Gastrocnemius medialis (tissue), 4 donors: Measurements from ENCODE around the gene SETD3. TPM values are rescaled to one million over a fixed set of nuclear protein-coding genes. Genes with fewer than 3 reads are reported as not detected.
A peak's percentile ranks its signal among the peaks of the same experiment; 100 is the strongest.

ENCODE experiments used
- ATAC-seq, 2 donors: fragments of 150-250 bp; one replicate each; pipeline ENCODE4 v1.9.1; 2016
- DNase-seq, 2 donors: peaks; one replicate each; pipeline ENCODE4 v3.0.0-alpha.2; 2019
- H3K27ac ChIP-seq, 4 donors: fragments of 200-600 bp; sonication (generic); 1 replicate in 1 of 4; 2 replicates in 3 of 4; pipeline ENCODE4 v1.5.1; 2016 to 2018; ENCODE audit warnings: mild to moderate bottlenecking in 2 of 4, moderate library complexity in 1 of 4
- H3K27me3 ChIP-seq, 3 donors: fragments of 200-600 bp; sonication (generic) in 2 of 3; 1 replicate in 1 of 3; 2 replicates in 2 of 3; pipeline versions ENCODE4 v1.5.1 to v1.6.0; 2016 to 2019; ENCODE audit warnings: mild to moderate bottlenecking in 1 of 3, moderate library complexity in 1 of 3
- H3K36me3 ChIP-seq, 2 donors: fragments of 200-600 bp; sonication (generic) in 1 of 2; one replicate each; pipeline ENCODE4 v1.5.1; 2017 to 2018
- H3K4me1 ChIP-seq, 2 donors: fragments of 200-600 bp; sonication (generic) in 1 of 2; one replicate each; pipeline ENCODE4 v1.5.1; 2016 to 2017; ENCODE audit warnings: mild to moderate bottlenecking in 2 of 2
- H3K4me3 ChIP-seq, 4 donors: fragments of 200-600 bp; sonication (generic) in 3 of 4; 1 replicate in 1 of 4; 2 replicates in 3 of 4; pipeline ENCODE4 v1.5.1; 2016 to 2019; ENCODE audit warnings: mild to moderate bottlenecking in 2 of 4
- H3K9me3 ChIP-seq, 3 donors: fragments of 200-600 bp; sonication (generic) in 2 of 3; 1 replicate in 1 of 3; 2 replicates in 2 of 3; pipeline ENCODE4 v1.5.1; 2016 to 2019
- POLR2A ChIP-seq, 2 donors: fragments of 450-650 bp; IDR thresholded peaks; one replicate each; pipeline ENCODE4 v1.6.1; 2017; ENCODE audit warnings: antibody characterized with exemption in 2 of 2, mild to moderate bottlenecking in 2 of 2, moderate library complexity in 2 of 2
- in situ Hi-C, 4 donors: fragments of 200-750 bp; cut with MboI; loops; one replicate each; pipeline versions ENCODE4 v1.15.0 to v1.8.0; 2017; ENCODE audit warnings: low sequenced_read_pairs in 4 of 4
- intact Hi-C: fragments of 100-400 bp; cut with DNase I; formaldehyde crosslinking; loops from one replicate; pipeline ENCODE4 v1.15.1; 2023; ENCODE audit warnings: low total_unique reads
- total RNA-seq, 4 donors: library from RNA; depleted of rRNA; stranded (reverse); fragments of >200 nt; gene quantifications; one replicate each; pipeline versions ENCODE4 v1.1.0 to v1.2.3, GENCODE V29; 2016
- TF ChIP-seq, protein P1 (sequence below), 5 experiments: fragments of 450-650 bp in 3 of 5; fragments of 200-600 bp in 2 of 5; sonication (generic) in 2 of 5; IDR thresholded peaks in 4 of 5; conservative IDR thresholded peaks in 1 of 5; 1 replicate in 4 of 5; 2 replicates in 1 of 5; pipeline ENCODE4 v1.5.1; 2016 to 2019; ENCODE audit warnings: antibody characterized with exemption in 5 of 5, mild to moderate bottlenecking in 3 of 5, moderate library complexity in 3 of 5

SETD3 gene
- total RNA-seq, 4 donors from 2014 or later, result 116 to 170 (median 117) TPM

GRCh38 chr14:99410019-99410418 is 70.6 kb downstream of the SETD3 start:
- H3K9me3 ChIP-seq, result no peaks in the 10 kb centered on the region
- H3K4me1 ChIP-seq, result peaks cover 0 to 4% of the 10 kb centered on the region in 2 donors
- intact Hi-C loops, result loop anchor here (5.0 kb wide), 1 partner anchor 88 kb away; no protein-coding TSS in a partner anchor
- TF ChIP-seq POLR2A (IDR thresholded peaks at IDR 0.05), result no peak
- TF ChIP-seq, protein P1, sequence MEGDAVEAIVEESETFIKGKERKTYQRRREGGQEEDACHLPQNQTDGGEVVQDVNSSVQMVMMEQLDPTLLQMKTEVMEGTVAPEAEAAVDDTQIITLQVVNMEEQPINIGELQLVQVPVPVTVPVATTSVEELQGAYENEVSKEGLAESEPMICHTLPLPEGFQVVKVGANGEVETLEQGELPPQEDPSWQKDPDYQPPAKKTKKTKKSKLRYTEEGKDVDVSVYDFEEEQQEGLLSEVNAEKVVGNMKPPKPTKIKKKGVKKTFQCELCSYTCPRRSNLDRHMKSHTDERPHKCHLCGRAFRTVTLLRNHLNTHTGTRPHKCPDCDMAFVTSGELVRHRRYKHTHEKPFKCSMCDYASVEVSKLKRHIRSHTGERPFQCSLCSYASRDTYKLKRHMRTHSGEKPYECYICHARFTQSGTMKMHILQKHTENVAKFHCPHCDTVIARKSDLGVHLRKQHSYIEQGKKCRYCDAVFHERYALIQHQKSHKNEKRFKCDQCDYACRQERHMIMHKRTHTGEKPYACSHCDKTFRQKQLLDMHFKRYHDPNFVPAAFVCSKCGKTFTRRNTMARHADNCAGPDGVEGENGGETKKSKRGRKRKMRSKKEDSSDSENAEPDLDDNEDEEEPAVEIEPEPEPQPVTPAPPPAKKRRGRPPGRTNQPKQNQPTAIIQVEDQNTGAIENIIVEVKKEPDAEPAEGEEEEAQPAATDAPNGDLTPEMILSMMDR (IDR thresholded peaks at IDR 0.05 in 4 of 5, conservative IDR thresholded peaks at IDR 0.05 in 1 of 5), result no peak
- no peak for ATAC-seq
- in situ Hi-C loops, result no loop called here
- no peak for DNase-seq
- no peak overlapping the region for H3K4me3 ChIP-seq
- H3K27ac ChIP-seq, result no peak overlapping the region
- H3K36me3 ChIP-seq, result peaks cover 0 to 34% of the 10 kb centered on the region in 2 donors
- H3K27me3 ChIP-seq, result no peaks in the 10 kb centered on the region

DNA sequence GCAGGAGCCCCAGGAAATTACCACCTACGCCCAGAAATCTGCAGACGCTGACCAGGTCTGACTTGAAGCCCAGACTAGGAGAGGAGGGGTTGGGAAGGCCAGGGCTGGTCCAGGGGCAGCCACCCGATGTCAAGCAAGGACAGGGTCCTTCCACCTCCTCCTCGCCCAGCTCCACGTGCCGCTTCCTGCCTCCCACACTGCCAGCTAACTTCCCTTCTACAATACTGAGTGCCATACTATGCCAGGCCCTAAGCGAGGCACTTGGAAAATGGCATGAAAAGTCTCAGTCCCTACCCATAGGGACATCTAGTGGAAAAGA is 71.7 kb downstream of the SETD3 start:
- ATAC-seq (no peak), DNase-seq (no peak)
- no peak overlapping the region for H3K4me3 ChIP-seq
- TF ChIP-seq, protein P1 (IDR thresholded peaks at IDR 0.05 in 4 of 5, conservative IDR thresholded peaks at IDR 0.05 in 1 of 5), result no peak
- no peak for TF ChIP-seq POLR2A (IDR thresholded peaks at IDR 0.05)
- in situ Hi-C loops (no loop called here), intact Hi-C loops (no loop called here)
- peaks cover 0 to 4% of the 10 kb centered on the region in 2 donors for H3K4me1 ChIP-seq
- no peaks in the 10 kb centered on the region for H3K27me3 ChIP-seq
- H3K9me3 ChIP-seq, result no peaks in the 10 kb centered on the region
- peaks cover 0 to 45% of the 10 kb centered on the region in 2 donors for H3K36me3 ChIP-seq
- peak overlapping the region in 1 of 4 donors; percentile 21 for H3K27ac ChIP-seq

DNA sequence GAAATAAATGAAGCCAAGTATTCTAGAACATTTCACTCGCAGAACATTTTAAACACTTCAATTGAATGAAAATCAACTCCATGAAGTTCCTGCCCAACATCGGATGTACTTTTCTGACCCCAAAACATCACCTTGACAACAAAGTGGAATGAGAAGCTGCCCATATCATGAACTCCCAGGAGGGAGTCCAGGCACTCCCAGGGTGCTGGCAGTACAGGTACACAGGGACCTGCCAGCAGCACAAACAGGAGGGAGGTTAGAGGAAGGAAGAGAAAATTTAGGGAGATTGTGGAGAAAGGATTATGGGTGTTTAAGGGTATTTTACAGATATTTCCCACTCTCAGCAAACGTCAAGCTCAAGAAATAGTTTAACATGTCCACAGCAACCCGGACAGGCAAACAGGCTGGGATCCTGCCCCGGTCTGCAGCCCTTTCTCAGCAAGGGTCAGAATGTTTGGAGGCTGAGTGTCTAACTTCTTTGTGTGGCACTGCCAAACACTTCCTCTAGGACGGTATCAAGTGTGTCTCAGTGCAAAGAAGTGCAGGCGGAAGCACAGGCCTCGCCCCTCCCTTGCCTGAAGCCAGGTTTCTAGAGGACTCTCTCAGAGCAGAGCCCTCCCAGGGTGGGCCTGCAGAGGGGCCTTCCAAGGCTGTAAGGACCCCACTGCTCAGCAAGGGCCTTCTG is 72.2 kb downstream of the SETD3 start:
- H3K9me3 ChIP-seq, result no peaks in the 10 kb centered on the region
- no peaks in the 10 kb centered on the region for H3K27me3 ChIP-seq
- peaks cover 0 to under 1% of the 10 kb centered on the region in 2 donors for H3K4me1 ChIP-seq
- H3K27ac ChIP-seq, result peak overlapping the region in 1 of 4 donors; percentile 21
- H3K4me3 ChIP-seq, result no peak overlapping the region
- in situ Hi-C loops (no loop called here), intact Hi-C loops (no loop called here)
- no peak for TF ChIP-seq POLR2A (IDR thresholded peaks at IDR 0.05)
- TF ChIP-seq, protein P1 (IDR thresholded peaks at IDR 0.05 in 4 of 5, conservative IDR thresholded peaks at IDR 0.05 in 1 of 5), result no peak
- H3K36me3 ChIP-seq, result peaks cover 0 to 50% of the 10 kb centered on the region in 2 donors
- DNase-seq, result no peak
- peak in 1 of 2 donors; percentile 46 for ATAC-seq

DNA sequence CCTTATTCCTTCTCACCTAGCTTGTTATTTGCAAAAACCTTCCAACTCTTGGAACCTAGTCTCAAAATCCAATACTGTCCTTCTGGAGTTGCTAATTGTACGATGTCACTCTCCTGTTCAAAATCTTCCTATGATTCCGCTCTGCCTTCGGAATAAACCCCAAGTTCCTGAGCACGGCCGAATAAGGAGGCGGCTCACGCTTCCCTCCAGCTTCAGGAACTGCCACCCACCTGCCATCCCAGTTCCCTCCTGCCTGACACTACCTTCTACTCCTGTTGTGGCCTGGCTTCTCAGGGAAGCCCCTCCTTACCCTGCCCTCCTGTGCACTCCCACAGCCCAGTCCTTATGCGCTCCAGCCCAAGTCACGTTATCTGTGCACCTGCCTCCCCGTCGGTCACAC is 73.2 kb downstream of the SETD3 start:
- intact Hi-C loops, result no loop called here
- Histone ChIP-seq H3K4me1 (no peaks in the 10 kb centered on the region), H3K27ac (no peak overlapping the region), H3K4me3 (no peak overlapping the region), H3K27me3 (no peaks in the 10 kb centered on the region), H3K9me3 (no peaks in the 10 kb centered on the region), H3K36me3 (peaks cover 0 to 48% of the 10 kb centered on the region in 2 donors)
- ATAC-seq (no peak), DNase-seq (no peak)
- in situ Hi-C loops, result no loop called here
- no peak for TF ChIP-seq POLR2A (IDR thresholded peaks at IDR 0.05)
- TF ChIP-seq, protein P1 (IDR thresholded peaks at IDR 0.05 in 4 of 5, conservative IDR thresholded peaks at IDR 0.05 in 1 of 5), result no peak
